Measurements from ENCODE around the gene SEPTIN5. TPM values are rescaled to one million over a fixed set of nuclear protein-coding genes. Genes with fewer than 3 reads are reported as not detected.

SEPTIN5 gene
- total RNA-seq, 1 donor from 2014 or later, result 167 TPM

DNA sequence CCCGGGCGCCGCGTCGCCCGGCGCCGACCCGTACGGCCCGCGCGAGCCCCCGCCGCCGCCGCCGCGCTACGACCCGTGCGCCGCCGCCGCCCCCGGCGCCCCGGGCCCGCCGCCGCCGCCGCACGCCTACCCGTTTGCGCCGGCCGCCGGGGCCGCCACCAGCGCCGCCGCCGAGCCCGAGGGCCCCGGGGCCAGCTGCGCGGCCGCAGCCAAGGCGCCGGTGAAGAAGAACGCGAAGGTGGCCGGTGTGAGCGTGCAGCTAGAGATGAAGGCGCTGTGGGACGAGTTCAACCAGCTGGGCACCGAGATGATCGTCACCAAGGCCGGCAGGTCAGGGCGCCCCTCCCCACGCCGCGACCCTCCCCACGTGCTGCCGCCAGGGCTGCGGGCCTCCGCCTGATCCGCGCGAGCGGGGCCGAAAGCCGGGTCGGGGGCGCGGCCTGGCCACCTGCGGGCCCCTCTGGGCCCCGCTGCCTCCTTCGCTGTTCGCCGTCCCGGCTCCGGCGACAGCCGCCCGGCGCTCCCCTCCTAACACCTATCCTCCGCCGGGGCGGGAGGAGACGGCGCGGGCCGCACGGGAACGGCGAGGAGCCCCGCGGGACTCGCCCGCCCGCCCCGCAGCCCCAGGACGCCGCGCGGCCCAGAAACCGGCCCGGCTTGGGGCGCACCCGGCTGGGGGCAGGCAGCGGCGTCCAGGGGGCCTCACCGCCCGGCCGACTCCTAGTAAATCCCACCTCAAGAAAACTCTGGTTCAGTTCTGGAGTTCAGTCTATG, 46.8 kb downstream of the SEPTIN5 start:
- DNase-seq, result no peak

DNA sequence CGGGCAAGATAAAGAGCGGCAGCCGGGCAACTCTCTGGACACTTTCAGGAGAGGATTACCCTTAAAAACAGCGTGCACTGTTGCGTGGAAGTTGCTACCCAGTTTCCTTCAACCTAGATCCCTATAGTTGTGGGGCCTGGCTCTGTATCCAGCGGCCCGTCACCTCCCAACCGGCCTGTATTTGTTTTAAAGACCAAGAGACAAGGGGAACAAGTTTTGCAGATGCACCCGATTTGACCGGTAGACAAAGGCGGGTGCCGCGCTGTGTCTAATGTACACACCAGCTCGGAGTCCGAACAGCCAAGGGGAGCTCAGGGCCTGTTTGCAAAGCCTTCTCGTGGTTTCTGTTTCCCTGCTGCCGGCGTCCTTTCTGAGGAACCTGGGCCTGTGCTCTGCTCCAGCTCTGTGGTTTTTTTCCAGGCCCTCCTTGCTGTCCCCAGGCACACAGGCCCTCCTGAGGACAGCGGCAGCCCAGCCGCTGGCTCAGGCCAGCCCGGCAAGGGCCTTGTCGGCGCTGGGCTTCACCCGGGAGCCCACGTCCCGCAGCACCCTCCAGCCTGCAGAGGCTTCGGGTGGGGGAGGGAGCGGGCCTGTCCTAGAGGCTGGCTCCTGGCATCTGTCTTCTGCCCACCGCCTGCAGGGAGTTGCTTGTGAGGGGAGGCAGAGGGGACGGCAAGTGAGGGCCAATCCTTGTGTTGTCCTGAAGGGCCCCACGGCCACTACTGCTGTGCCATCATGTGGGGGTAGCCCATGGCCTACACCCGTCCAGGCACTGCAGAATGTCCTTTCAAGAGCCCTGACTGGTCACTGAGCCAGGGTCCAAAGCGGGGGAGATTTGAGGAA, 47.6 kb downstream of the SEPTIN5 start:
- no peak for DNase-seq

DNA sequence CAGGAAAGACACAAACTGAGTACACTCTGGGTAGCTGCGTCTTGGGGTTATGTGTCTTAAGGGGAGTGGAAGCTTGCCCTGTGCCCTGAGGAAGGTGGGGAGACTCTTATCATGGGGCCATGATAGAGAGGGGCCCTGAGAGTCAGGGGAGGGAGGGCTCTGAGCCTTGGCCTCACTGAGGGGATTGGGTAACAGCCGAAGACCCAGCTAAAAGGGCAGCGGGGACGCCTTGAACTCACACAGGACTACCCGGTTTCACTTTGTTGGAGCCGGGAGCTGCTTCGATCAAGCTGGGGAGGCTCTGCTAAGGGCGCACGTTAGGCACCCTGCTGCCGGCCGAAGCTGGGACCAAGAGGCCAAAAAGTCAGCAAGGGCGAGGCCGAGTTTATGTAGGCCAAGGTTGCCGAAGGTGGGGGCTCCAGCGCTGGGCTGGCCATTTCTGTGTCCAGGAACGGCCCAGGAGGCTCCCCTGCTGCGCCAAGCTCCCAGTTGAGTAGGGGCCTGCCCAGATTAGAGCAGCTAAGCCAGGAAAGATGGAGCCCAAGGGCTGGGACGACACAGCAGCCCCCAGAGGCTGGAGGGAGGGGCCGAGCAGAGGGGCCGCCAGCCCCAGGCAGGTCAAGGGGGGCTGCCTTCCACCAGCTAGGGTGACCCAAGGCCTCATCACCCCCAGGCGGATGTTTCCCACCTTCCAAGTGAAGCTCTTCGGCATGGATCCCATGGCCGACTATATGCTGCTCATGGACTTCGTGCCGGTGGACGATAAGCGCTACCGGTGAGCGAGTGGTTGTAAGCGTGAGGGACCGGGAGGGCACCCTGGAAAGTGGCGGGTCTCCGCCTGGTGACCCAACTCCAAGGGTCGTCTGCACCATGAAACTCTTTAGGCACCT, 48.5 kb downstream of the SEPTIN5 start:
- DNase-seq, result no peak

DNA sequence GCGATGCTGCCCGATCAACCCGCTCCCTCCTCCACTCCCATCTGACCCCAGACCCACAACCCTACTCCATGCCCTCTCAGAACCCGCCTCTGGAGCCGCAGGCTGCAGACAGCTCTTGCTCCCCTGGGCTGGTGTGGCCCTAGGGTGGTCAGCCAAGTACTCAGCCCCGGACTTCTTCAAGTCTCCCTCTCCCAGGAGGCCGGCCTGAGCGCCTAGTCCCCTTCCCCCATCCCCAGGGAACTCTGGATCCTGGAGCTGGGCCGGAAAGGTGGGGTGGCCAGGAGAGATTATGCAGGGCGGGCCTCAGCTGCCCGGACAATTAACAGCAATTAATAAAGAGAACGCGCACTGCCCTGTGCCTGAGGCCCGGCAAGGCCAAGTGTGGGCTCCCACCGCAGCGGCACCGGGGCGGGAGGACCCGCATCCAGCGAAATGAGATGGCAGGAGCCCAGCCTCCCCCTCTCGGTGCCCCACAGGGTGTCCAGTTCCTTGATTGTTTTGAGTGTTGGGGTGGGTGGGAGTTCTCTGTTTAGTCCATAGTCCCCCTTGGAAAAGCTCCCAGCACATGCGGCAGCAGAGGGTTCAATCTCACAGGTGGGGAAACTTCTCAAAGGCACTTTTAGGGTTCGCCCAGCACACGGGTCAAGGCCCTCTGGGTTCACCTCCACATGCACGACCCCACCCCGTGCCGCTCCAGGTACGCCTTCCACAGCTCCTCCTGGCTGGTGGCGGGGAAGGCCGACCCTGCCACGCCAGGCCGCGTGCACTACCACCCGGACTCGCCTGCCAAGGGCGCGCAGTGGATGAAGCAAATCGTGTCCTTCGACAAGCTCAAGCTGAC, 49.4 kb downstream of the SEPTIN5 start:
- no peak for DNase-seq

DNA sequence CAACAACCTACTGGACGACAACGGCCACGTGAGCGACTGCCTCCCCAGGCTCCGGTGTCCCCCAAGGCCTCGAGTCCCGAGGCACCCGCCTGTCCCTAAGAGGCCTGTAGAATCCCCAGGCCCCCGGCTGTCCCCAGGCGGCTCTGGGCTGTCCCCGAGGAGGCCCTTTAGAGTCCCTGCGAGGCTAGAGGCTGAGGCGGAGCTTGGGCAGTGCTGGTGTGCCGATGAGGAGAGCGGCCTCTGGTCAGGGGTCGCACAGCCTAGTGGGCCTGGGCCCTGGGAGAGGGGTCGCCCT, 49.9 kb downstream of the SEPTIN5 start:
- no peak for DNase-seq

DNA sequence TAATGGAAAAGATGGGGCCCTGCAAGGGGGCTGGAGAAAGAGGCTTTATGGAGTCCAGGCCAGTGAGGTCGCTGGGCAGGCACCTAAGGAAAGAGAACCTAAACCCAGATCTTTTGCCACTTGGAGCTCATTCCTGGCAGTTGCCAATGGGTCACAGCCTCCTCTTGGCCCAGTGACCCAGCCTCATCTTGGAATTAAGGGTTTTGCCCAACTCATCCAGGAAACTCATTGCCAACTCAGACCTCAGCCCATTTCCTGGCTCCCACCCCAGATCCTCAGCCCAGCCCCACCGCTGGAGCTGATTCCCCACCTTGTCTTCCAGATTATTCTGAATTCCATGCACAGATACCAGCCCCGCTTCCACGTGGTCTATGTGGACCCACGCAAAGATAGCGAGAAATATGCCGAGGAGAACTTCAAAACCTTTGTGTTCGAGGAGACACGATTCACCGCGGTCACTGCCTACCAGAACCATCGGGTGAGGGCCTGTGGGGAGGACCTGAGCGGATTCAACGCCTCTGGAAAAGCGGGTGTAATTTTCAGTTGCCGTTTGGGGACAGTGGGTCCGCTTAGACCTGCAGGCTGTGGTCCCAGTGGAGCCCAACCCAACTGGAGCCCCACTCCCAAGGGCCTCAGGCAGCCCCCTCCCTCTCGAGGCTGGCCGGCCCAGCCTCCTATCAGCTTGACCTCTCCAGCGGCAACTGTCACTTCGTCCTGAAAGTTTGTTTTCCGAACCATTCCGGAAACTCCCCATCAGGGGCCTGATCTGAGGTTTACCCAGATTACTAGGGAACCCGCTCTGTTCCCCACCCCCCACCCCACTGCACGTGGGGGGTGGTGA, 50.6 kb downstream of the SEPTIN5 start:
- DNase-seq, result no peak

DNA sequence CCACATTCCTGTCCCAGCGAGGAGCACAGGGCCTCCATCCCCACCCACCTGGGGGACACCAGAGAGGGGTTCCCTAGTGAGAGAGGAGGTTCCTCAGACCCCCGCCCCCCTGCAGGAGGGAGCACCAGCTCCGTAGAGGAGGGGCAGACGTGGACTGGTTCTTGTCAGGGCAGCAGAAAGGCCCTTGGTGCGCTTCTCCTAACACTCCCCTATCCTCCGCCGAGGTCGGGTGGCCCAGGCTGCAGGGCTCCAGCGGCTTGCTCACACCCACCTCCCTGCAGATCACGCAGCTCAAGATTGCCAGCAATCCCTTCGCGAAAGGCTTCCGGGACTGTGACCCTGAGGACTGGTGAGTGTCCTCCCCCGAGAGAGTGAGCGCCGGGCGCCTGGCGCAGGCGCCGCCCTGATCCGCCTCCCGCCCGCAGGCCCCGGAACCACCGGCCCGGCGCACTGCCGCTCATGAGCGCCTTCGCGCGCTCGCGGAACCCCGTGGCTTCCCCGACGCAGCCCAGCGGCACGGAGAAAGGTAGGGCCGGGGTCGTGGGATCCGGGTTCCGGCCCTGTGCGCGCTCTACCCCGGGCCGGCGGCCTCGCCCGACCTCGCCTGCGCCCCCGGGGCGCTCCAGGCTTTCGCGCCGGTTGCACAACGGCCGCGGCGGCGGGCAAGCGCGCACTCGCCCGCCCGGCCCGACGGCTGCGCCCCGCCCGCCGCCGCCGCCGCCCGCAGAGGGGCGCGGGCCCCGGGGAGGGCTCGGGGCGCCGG, 51.4 kb downstream of the SEPTIN5 start:
- no peak for DNase-seq

DNA sequence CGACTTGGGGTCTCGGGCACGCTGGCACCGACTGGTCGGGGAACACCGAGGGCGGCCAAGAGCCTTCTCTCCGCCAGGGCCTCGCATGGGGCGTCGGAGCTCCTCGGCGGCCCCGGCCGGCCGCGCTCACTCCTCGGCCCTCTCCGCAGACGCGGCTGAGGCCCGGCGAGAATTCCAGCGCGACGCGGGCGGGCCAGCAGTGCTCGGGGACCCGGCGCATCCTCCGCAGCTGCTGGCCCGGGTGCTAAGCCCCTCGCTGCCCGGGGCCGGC, 51.9 kb downstream of the SEPTIN5 start:
- DNase-seq, result no peak

DNA sequence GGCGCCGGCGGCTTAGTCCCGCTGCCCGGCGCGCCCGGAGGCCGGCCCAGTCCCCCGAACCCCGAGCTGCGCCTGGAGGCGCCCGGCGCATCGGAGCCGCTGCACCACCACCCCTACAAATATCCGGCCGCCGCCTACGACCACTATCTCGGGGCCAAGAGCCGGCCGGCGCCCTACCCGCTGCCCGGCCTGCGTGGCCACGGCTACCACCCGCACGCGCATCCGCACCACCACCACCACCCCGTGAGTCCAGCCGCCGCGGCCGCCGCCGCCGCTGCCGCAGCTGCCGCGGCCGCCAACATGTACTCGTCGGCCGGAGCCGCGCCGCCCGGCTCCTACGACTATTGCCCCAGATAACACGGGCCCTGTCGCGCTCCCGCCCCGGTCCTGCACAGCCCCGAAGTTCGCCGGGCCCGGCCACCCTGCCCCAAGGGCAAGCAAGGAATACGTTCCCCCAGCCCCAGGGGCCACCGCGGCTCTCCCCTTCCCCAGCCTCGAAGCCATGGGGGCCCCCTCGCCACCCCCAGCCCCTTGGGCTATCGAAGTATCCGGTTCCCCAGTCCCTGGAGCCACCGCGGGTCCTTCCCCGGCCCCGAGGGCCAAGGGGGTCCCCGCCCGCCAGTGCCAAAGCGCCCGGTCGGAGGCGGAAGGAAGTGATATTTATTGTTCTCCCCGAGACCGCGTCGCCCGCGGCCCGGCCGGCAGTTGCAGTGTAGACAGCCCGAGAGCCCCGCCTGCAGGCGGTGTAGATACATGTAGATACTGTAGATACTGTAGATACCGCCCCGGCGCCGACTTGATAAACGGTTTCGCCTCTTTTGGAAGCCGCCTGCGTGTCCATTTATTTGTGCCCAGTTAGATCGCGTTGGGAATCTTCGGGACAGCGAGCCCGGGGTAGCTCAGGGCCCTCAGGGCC, 52.5 kb downstream of the SEPTIN5 start:
- DNase-seq, result no peak

DNA sequence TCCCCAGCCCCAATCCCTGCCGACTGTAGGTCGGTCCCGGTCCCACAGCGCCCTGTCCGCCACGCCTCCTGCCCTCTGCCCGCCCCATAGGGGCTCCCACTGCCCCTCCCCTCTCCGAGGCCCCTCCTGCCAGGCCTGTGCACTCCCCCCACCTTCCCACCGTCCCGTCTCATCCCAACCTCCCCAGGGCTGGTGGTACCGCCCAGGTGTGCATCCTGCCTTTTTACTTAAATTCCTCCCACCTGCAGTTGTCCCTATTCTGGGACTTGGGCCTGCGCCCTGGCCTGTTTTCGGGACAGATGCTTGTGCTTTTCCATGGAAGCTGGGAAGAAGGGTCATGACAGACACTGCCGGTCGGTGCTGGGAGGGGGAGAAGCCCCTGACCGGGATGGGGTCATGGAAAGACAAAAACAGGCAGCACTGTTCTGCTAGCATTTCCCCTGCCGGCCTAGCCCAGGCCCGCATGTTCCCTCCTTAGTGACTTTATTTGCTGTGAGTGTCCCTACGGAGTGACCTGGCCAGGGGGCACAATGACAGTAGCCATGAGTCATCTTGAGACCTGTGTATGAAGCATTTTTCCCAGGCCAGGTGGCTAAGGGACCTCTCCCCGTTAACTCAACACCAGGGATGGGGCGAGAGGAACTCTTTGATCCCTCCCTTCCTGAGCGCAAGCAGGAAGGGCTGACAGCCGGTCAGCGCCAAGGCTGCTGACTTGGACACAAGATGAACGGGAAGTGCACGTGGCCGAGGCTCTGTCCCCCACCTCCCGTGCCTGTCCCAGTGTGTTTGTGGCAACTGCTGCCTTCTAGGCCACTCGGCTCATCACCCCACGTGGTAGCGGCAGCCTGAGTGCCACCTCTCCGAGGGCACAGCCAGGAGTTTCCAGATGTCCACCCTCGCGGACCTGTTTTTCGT, 53.4 kb downstream of the SEPTIN5 start:
- no peak for DNase-seq

DNA sequence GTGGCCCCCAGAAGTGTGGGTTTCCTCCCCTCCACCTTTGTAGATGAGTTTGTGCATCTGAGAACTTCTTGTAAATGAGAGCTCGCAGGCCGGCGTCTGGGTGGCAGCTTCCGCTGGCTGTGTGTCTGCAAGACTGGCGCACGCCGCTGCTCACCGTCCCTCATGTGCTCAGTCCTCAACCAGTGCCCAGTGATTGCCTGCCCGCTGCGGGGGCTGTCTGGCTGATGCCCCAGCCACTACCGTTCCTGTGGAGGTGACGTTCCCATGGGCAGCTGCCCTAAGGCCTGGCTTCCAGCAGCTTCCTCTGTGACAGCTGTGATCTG, 55.1 kb downstream of the SEPTIN5 start:
- DNase-seq, result no peak

DNA sequence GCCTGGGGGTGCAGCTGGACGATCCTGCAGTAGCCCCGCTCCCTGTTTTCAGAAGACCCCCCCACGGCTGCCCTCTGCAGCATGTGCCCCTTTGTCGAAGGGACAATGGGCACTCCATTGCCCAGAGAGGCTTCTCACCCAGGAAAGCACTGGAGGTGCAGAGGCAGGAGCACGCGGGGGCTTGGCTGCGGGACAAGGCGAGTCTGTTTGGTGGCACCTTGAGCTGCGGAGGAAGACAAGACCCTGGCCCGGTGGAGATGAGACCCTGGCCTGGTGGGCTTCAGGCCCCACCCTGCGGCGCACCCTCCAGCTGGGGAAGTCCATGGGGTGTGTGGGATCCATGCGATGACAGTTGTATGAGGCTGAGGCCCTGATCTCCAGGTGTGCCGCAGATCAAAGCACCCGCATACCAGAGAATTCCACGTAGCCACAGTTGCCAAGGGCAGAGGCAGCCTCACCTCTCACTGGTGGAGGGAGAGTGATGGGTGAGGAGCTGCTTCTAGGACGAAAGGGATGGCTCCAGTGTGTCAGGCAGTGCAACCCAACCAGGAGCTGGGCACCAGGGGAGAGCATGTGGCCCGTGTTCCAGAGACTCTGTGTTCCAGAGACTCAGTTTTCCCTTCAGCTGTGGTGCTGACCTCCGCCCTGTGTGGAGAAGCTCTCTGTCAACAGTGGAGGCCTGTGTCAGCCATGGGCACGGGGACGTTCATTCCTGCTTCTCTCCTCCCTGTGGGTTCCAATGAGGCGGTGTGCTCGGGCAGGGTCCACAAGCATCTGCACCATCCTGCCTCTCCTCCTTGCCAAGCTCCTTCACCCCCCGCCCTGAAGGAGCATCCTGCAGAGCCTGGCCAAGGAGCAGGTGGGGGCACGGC, 56.3 kb downstream of the SEPTIN5 start:
- no peak for DNase-seq

DNA sequence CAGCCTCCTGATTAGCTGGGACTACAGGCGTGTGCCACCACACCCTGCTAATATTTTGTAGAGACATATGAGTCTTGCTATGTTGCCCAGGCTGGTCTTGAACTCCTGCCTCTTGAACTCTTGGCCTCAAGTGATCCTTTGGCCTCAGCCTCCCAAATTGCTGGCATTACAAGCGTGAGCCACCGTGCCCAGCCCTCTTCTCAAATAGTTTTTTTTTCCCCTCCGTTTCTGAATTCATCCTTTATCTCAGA, 58.0 kb downstream of the SEPTIN5 start:
- DNase-seq, result no peak
